Adipose tissue (tissue), 3 donors: Measurements from ENCODE around the gene CTSC. TPM values are rescaled to one million over a fixed set of nuclear protein-coding genes. Genes with fewer than 3 reads are reported as not detected.

Experiments used
- H3K27ac ChIP-seq: one replicate; pipeline ENCODE4 v1.5.1; 2013; ENCODE audit warnings: low read depth, low read length
- WGBS, 3 donors: extraction: QIAGEN DNeasy Blood & Tissue Kit; methylation state at CpG; one replicate each; pipeline ENCODE4 v1.1.7; 2013; 5-methylcytosine and 5-hydroxymethylcytosine counted together
- polyA plus RNA-seq, 3 donors: library from polyadenylated mRNA; stranded (reverse); fragments of 200-250 nt; gene quantifications; one replicate each; pipeline ENCODE4 v1.2.3, GENCODE V29; 2013
- donor health status: healthy with polysubstance abuse.
- donor health status: Bipolar disorder and iron deficiency.
- donor health status: healthy.

CTSC gene
- polyA plus RNA-seq, 3 donors, result 26.1 to 146 (median 51.5) TPM

DNA sequence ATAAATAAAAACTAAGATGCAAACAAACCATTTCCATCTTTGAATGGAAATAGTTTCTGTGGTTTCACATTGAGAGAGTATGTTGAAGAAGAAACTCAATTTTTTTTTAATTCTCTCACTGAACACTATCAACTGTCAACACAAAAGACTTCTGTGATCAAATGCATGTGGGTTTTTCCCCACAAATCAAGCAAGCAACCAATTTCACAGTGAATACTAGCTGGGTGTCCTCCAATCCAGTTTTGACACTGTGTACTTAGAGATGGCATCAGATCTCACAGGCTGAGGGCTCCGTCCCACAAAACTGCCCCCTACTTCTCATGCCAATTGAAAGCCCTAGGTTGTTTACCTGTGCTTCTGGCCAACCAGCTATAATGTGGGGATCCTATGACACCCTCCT is 34.5 kb downstream of the CTSC start:
- no peak overlapping the region for H3K27ac ChIP-seq
- 91 to 100% (median 97%) methylated on average over 1 of the region's 1 CpG for WGBS, 3 donors

DNA sequence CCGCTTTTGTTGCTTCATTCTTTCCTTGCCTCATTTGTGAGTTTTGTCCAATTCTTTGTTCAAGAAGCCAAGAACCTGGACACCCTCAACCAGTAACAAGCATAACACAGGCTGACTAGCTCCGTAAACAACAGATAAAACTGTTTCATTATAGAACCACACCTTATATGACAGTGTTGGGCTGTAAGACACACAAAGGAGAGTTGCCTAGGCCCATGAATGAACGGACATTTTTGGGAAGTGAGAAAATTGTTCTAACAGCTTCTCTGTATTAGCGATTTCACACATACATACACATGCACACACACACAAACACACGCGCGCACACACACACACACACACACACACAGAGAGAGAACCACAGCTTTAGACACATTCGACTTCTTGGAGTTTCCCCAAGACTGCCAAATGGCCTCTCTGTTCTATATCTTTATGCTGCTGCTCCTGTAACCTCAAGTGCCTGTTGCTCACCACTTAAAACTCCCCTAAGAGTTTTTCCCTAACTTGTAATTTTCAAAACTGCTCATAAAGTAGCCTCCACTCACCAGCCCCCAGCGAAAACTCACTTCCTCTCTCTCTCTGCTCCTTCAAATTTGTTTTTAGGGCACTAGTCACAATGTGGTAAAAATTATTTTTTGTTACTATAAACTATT is 35.9 kb downstream of the CTSC start:
- no peak overlapping the region for H3K27ac ChIP-seq

DNA sequence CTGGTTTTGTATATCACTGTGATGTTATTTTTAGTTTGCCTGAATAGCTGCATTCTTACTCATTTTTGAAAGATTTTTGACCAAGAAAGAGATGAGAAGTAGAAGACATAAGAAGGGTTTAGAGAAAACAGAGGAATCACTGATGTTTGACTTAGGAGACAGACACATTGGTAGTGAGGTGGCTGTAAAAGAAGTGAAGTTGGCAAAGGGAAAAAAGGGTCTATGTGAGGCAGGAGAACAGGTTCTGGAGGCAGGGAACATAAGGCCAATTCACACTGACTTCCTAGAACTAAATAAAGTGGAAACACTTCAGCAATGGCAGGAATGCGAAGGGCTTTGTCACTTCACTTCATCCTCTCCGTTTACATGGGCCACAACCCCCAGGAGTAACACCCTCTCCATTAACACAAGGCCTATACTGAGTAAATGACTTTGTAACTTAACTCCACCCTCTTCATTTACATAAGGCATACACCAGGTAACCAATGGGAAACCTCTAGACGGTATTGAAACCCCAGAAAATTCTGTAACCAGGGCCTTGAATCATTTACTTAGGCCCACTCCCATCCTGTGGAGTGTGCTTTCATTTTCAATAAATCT is 36.5 kb downstream of the CTSC start:
- H3K27ac ChIP-seq, result no peak overlapping the region
- WGBS, 3 donors, result 80 to 90% (median 85%) methylated on average over 3 of the region's 3 CpGs

More for the DNA sequence above, 35.9 kb downstream of the CTSC start:
- 59 to 79% (median 78%) methylated on average over 9 of the region's 9 CpGs for WGBS, 3 donors

DNA sequence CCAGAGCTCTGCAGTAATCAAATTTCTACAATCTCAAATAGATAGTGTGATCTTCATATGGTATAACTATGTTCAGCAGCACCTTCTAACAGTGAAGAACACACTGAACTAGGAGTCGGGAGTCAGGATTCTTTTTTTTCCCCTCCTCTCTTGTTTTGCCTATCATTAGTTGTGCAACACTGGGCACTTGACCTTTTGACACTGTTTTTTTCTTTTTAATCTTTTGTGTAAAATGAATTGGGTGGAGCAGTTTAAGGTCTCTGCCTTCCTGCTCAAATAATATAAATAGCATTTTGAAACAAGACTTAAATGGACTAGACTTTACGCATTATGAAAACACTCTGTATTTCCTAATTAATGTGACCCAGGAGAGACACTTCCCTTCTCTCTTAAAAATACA is 39.7 kb downstream of the CTSC start:
- WGBS, 3 donors, result 36 to 43% (median 36%) methylated on average over 2 of the region's 2 CpGs
- H3K27ac ChIP-seq, result no peak overlapping the region

DNA sequence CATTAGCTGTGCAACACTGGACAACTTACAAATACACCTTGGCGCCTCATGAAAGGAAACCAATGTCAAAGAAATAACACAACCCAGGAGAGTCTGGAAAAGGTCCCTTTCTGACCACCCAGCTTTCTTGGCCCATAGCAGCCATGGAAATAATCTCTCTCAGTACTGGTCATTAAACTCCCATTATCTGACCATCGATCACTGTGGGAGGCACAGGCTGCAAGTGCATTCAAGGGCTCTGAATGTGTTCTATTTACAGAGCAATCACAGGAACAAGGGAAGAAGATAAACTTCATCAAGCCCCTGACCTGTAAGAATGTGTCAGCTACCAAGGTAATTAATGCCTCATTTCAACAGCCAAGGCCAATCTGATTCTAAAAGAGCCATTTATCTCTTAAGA is 40.1 kb downstream of the CTSC start:
- 48 to 60% (median 51%) methylated on average over 2 of the region's 2 CpGs for whole genome bisulfite sequencing, 3 donors
- H3K27ac ChIP-seq, result no peak overlapping the region

DNA sequence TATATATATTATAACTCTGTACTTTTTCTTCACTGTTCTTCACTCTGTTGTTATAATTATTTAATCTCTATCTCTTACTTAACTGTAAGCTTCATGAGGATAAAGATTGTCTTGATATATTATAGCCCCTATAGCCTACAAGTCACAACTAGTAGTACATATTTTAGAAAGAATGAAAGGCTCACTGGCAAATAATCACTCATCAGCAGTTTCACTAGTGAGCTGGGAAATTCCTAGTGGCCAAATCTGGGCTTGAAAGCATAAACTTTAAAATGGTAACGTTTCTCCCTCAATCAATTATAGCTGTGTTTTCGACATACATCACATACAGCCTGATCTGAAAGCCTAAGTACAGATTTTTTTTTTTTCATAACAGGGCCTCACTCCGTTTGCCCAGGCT is 42.5 kb downstream of the CTSC start:
- 80 to 91% (median 88%) methylated on average over 3 of the region's 3 CpGs for WGBS, 3 donors
- H3K27ac ChIP-seq, result no peak overlapping the region

DNA sequence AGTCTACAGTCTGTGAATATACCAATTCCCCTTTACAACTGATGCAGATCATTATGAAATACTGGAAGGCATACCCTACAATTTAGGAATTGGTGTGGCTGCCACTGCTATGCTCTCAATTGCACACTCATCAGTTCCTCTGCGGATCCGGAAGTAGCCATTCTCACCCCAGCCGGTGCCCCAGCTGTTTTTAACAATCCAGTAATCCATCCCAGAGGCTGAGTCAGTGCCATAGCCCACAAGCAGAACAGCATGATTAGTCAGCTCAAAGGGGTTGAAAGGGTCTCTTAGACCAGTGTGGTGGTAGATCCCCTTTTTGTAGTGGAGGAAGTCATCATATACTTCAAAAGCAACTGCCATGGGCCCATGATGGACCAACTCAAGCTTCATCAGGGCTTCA is 43.6 kb downstream of the CTSC start:
- 83 to 99% (median 89%) methylated on average over 3 of the region's 3 CpGs for WGBS, 3 donors
- H3K27ac ChIP-seq, result no peak overlapping the region

DNA sequence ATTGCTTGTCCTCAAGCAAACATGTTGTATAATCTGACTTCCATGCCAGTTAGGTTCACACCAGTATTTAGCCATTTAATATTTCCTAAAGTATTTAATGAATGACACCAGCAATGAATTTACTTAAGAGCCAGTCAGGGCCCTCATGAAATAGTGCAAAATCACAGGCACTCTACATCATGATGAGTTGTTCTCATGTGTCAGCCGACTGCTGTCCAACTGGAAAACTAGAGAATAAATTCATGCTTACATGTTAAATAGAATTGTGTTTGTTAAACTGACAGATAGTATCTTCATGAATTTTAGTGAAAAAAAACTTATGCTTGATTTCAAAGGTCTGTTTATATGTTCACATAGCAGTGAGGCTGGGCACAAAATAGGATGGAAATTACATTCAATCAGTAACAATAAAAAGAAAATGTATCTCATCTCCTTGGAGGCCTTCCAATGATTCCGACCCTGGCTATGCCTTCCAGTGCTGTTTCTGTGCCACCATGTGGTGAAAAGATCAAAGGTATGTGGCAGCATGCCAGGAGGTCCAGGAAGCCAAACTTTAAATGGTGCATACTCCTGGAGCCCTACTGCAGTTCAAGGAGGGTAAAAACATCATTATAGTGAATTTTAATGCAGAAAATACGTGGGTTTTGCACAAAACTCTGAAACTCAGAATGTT is 45.2 kb downstream of the CTSC start:
- 43 to 60% (median 58%) methylated on average over 3 of the region's 3 CpGs for WGBS, 3 donors

DNA sequence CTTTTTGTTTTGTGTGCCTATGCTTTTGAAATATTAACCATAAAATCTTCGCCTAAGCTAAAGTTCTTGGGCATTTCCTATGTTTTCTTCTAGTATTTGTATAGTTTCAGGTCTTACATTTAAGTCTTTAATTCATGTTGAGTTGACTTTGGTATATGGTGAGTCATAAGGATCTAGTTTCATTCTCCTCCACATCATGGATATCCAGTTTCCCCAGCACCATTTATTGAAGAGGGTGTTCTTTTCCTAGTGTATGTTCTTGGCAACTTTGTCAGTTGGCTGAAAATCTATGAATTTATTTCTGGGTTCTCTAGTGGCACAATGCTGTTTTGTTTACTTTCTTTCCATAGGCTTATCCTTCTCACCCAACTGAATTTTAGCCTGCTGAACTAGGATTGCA is 49.0 kb downstream of the CTSC start:
- H3K27ac ChIP-seq, result no peak overlapping the region
- 94 to 100% (median 95%) methylated on average over 1 of the region's 1 CpG for WGBS, 3 donors

More for the DNA sequence above, 45.2 kb downstream of the CTSC start:
- no peak overlapping the region for H3K27ac ChIP-seq

DNA sequence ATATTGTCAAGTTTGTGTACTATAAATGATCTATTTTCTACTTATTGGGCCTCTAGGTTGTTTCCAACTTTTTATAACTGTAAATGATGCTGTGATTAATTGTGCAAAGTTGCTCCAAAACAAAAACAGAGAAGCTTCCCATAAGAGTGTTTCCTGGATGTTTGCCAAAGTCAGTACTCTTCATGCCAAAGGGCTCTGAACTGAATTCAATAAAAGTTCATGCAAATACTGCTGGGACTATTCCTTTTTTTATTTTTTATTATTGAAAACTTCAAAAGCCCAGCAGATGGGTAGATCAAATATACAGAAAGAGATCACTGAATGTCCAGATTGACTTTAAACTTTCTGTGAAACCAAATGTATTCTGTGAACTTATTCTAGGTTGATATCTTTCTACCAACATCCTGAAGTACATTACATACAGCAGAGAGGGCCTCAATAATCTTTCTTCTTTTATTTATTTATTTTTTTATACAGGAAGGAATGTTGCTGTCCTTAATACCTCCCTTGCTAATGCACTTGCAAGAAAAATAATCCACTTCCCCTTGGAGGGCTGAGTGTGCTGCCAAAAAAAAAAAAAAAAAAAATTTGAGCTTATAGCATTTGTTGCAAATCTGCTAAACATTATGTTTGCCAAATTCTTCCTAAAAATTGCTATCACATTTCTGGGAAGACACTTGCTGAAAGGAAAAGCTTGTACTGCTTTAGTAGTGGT is 53.0 kb downstream of the CTSC start:
- no peak overlapping the region for H3K27ac ChIP-seq

DNA sequence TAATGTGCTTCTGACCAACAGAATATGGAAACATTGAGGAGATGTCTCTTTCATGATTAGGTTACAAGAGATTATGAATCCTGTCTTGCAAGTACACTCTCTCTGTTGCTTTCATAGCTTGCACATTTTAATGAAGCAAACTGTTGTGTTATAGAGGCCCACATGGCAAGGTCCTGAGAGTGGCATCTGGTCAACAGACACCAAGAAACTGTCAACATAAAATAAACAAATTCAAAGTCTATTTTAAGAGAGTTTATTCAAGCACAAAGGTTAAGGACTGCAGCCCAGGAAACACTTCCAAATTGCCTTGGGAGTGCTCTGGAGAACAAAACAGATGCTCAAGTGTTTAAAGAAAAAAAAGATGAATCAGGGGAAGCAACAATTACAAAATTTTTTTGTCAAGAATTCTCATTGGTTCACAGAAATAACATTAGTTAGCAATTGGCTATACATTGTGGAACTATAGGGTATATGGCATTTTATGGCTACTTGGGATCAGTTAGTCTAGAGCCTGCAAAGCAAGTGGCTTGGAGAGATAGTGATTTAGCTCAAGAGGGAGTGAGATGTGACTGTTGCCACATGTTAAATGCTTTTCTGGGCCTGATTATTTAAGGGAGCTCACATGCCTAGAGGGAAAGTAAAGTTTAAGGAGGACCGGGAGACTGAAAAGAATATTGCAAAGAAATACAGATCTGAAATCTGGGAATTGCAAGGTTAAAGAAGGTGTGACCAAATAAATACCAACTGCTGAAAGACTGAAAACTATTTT is 54.6 kb downstream of the CTSC start:
- 76 to 91% (median 90%) methylated on average over 1 of the region's 1 CpG for WGBS, 3 donors
- H3K27ac ChIP-seq, result no peak overlapping the region

DNA sequence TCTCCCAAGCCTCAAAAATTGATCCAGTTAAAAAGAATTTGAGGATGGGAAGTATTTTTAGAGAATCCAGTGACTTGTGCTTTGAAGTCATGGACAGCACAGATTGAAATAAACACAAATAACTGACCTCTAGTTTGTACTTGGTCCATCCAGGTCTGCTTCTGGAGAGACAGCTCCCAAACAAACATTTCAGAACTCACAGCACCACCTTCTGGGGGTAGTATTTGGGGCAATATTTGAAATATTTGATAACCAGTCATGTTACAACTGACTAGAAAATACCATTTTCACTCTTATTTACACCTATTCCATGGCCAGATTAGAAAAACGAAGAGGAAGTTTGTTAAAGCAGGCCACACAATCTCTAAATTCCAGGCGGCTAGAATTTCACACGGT is 56.2 kb downstream of the CTSC start:
- WGBS, 3 donors, result 57 to 74% (median 68%) methylated on average over 3 of the region's 3 CpGs
- no peak overlapping the region for H3K27ac ChIP-seq

DNA sequence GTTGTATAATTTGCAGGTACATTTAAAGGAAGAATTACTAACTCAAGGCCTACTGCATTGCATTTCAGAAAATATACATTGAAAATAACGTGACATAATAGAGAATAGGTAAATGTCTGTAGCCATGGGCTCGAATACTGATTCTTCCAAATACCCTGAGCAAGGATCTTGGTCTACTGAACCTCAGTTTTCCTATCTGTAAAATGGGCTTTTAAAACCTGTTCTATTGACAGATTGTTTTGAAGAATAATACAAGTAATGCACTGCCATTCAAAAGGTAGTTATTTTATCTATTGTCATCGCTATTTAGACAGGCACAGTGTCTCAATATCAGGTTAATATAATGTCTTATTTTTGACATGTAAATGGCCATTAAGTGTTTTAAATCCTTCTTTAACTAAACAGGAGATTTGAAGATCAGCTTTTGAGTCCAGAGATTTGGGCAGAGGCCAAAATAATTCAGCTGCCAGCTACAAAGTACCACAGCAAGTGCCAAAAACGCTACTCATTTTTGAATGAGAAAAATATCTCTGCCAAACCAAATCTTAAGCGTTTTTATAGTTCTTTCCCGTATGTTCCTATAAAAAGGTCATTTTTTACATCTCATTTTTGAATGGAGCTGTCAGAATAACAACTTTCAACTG is 56.7 kb downstream of the CTSC start:
- 52 to 70% (median 65%) methylated on average over 6 of the region's 6 CpGs for WGBS, 3 donors
- H3K27ac ChIP-seq, result no peak overlapping the region

DNA sequence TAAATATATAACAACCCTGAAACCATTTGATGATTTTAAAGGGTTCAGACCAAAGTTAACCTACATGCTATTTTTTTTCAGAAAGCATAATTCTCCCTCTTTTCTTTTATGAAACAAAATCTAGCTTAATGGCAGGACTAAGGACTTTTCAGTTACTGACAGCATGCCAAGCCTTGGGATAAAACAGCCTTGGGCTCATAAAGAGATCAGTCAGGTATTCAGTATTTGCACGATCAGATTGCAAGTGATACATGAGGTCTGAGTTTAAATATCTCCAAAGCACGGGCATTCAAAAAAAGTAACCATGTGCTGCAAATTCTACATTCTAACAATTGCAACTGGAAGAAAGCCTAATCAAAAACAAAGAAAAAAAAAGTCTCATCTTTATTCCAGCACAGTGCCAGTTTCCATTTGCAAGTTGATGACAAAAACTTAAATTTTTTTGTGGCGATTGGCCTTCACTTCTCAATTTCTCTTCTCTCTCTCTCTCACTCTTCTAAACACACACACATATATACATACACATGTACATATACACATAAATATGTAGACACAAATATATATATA is 60.1 kb downstream of the CTSC start:
- no peak overlapping the region for H3K27ac ChIP-seq
- 63 to 88% (median 79%) methylated on average over 3 of the region's 3 CpGs for WGBS, 3 donors

DNA sequence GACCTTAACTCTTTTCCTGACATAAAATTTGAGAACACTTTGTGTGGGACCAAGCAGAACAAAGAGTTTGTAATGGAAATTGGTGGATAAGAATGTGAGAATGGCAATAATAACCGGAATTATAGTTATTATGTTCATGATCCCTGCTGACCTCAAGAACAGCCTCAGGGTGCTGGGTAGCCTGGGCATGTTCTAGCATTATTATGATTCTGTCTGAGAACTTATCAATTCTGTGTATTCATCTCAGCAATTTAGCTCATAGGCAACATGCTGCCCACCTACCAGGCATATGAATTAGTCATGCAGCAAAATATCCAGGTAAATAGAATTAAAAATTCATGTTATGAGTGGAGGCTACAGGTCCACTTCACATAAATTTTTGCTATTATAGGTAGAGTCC is 61.9 kb downstream of the CTSC start:
- 84 to 93% (median 88%) methylated on average over 1 of the region's 1 CpG for WGBS, 3 donors
- no peak overlapping the region for H3K27ac ChIP-seq

DNA sequence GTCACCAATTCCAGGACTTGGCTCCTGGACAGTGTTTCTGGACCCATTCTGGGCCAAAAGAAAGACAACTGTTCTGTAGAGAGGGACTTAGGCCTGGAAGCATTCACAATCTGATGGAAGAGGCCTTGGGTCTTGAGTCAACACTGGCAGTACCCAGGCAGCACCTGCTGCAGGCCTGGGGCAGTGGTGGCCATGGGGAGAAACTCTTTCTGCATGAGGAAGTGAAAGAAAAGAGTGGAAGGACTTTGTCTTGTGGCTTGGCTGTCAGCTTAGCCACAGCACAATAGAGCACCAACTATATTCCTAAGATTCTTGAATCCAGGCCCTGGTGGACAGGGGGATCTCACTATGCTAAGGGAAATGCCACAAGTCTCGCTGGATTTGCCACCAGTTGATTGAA is 70.6 kb downstream of the CTSC start:
- 95 to 100% (median 98%) methylated on average over 1 of the region's 1 CpG for WGBS, 3 donors
- H3K27ac ChIP-seq, result no peak overlapping the region

DNA sequence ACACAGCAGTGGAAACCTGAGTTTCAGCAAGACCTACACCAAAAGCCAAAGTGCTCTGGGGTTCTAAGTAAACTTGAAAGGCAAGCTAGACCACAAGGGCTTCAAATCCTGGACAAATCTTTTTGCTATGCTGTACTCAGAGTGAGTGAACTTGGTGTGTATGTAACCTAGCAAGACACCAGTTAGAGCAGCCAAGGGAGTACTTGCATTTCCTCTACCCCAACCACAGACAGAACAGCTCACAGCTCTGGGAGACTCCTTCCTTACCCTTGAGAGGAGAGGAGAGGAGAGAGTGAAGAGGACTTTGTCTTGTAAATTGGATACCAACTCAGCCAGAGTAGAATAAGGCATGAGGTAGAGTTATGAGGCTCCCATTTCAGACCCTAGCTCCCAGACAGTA is 71.4 kb downstream of the CTSC start:
- H3K27ac ChIP-seq, result no peak overlapping the region

DNA sequence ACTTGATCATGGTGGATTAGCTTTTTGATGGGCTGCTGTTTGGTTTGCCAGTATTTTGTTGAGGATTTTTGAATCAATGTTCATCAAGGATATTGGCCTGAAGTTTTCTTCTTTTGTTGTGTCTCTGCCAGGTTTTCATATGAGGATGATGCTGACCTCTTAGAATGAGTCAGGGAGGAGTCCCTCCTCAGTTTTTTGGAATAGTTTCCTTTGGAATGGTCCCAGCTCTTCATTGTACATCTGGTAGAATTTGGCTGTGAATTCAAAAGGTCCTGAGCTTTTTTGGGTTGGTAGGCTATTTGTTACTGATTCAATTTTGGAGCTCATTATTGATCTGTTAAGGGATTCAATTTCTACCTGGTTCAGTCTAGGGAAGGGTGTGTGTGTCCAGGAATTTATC is 78.1 kb downstream of the CTSC start:
- H3K27ac ChIP-seq, result no peak overlapping the region
